ENCODE results near the gene STPG4. TPM values are rescaled to one million over a fixed set of nuclear protein-coding genes. Genes with fewer than 3 reads are reported as not detected.
"Not testable (repeated sequence)": the region's sequence is repeated elsewhere in the genome, so short reads cannot be mapped to it uniquely, and the experiment has no call there.

The STPG4 gene
- total RNA-seq (2014; rRNA removed; shearing (Covaris generic)): 0.10 and 0.70 TPM in 2 replicates
- polyA plus RNA-seq (2015; cell fraction: cytosol; rRNA removed): not detected in 2 replicates
- 0.19 TPM in 1 of 2 replicates, not detected in the other for polyA plus RNA-seq (2015; cell fraction: nucleus; rRNA removed)

GRCh38 chr2:47155091-47155876 lies at the start of gene STPG4:
Gene STPG4 (minus strand): TSS chr2:47155308. CDS start chr2:47155251, 57 bp downstream.
- DNase-seq (ENCODE audit: low read depth): no peak

- no peak for DNase-seq (ENCODE audit: low read depth)
Measured at GRCh38 chr2:47204691-47205090, 49.6 kb upstream of the STPG4 start.

GRCh38 chr2:47203995-47204394 lies 48.9 kb upstream of the STPG4 start:
- DNase-seq (ENCODE audit: low read depth): no peak

- DNase-seq (ENCODE audit: low read depth): peak; percentile 40
Measured at GRCh38 chr2:47201224-47201623, 46.1 kb upstream of the STPG4 start.

- DNase-seq (ENCODE audit: low read depth): peak; percentile 99
Measured at GRCh38 chr2:47198985-47199451, 43.9 kb upstream of the STPG4 start.

- DNase-seq (ENCODE audit: low read depth): no peak
Measured at GRCh38 chr2:47196499-47196898, 41.4 kb upstream of the STPG4 start.

GRCh38 chr2:47196046-47196445 lies 40.9 kb upstream of the STPG4 start:
- no peak for DNase-seq (ENCODE audit: low read depth)

- DNase-seq (ENCODE audit: low read depth): peak; percentile 86
Measured at GRCh38 chr2:47195148-47195547, 40.0 kb upstream of the STPG4 start.

- no peak for DNase-seq (ENCODE audit: low read depth)
Measured at GRCh38 chr2:47194410-47194809, 39.3 kb upstream of the STPG4 start.

- no peak for DNase-seq (ENCODE audit: low read depth)
Measured at GRCh38 chr2:47193607-47194006, 38.5 kb upstream of the STPG4 start.

- DNase-seq (ENCODE audit: low read depth): peak; percentile 70
Measured at GRCh38 chr2:47190188-47190881, 35.2 kb upstream of the STPG4 start.

- DNase-seq (ENCODE audit: low read depth): peak; percentile 87
Measured at GRCh38 chr2:47189635-47190034, 34.5 kb upstream of the STPG4 start.

- no peak for DNase-seq (ENCODE audit: low read depth)
Measured at GRCh38 chr2:47187069-47187468, 32.0 kb upstream of the STPG4 start.

GRCh38 chr2:47186351-47186750 lies 31.2 kb upstream of the STPG4 start:
- no peak for DNase-seq (ENCODE audit: low read depth)

GRCh38 chr2:47185098-47185497 lies 30.0 kb upstream of the STPG4 start:
- not testable (repeated sequence) for DNase-seq (ENCODE audit: low read depth)

- no peak for DNase-seq (ENCODE audit: low read depth)
Measured at GRCh38 chr2:47181176-47181575, 26.1 kb upstream of the STPG4 start.

- no peak for DNase-seq (ENCODE audit: low read depth)
Measured at GRCh38 chr2:47180531-47180930, 25.4 kb upstream of the STPG4 start.

GRCh38 chr2:47179388-47179787 lies 24.3 kb upstream of the STPG4 start:
- no peak for DNase-seq (ENCODE audit: low read depth)

GRCh38 chr2:47178341-47178740 lies 23.2 kb upstream of the STPG4 start:
- DNase-seq (ENCODE audit: low read depth): no peak

GRCh38 chr2:47177043-47177565 lies 22.0 kb upstream of the STPG4 start:
- DNase-seq (ENCODE audit: low read depth): no peak

- peak; percentile 87 for DNase-seq (ENCODE audit: low read depth)
Measured at GRCh38 chr2:47174733-47175361, 19.7 kb upstream of the STPG4 start.
